Panc1 (cell line): ENCODE data around the gene FAM156A. TPM values are rescaled to one million over a fixed set of nuclear protein-coding genes. Genes with fewer than 3 reads are reported as not detected.

Experiments used
- ATAC-seq: fragments of 200-7000 bp; cut with Tn5 transposase; 2 replicates; pipeline ENCODE4 v1.9.1; 2020; ENCODE audit warnings: mild to moderate bottlenecking, moderate library complexity
- BruUV-seq: library from RNA; stranded (reverse); fragments of 400-500 nt; replicated peaks from 2 replicates; lab custom pipeline; 2021; lab: Mats Ljungman, UMichigan
- CTCF ChIA-PET: fragments of 300-600 bp; sonication (Branson Sonifier 250); formaldehyde crosslinking; loops from one replicate; lab custom pipeline; 2022; ENCODE audit warnings: antibody characterized with exemption; lab: Charles Lee
- POLR2A ChIA-PET: fragments of 300-600 bp; sonication (Branson Sonifier 250); formaldehyde crosslinking; loops from one replicate; lab custom pipeline; 2022; ENCODE audit warnings: antibody characterized with exemption; lab: Charles Lee
- DNase-seq: peaks from one replicate; pipeline ENCODE4 v3.0.0-alpha.2; 2010; ENCODE audit warnings: low read depth, low spot score
- H3K27ac ChIP-seq: 2 replicates; pipeline ENCODE4 v1.5.1; 2011; ENCODE audit warnings: mild to moderate bottlenecking, low read length, inconsistent platforms
- H3K27me3 ChIP-seq: fragments of 200-500 bp; sonication (Bioruptor generic); 2 replicates; pipeline ENCODE4 v1.6.0; 2014; ENCODE audit warnings: low read length, inconsistent platforms; ENCODE audit not compliant: control insufficient read depth, insufficient read depth
- H3K36me3 ChIP-seq: fragments of 200-500 bp; sonication (Bioruptor generic); 2 replicates; pipeline ENCODE4 v1.5.1; 2014; ENCODE audit warnings: inconsistent platforms, mild to moderate bottlenecking, low read length, moderate library complexity; ENCODE audit not compliant: control insufficient read depth, insufficient read depth
- H3K4me1 ChIP-seq: 2 replicates; pipeline ENCODE4 v1.5.1; 2011; ENCODE audit warnings: inconsistent platforms, mild to moderate bottlenecking, low read length, moderate library complexity; ENCODE audit not compliant: control insufficient read depth, insufficient read depth
- H3K4me3 ChIP-seq, 2 experiments: 2 replicates each; pipeline ENCODE4 v1.5.1; 2011 to 2012; ENCODE audit warnings: low read depth in 2 of 2, low read length in 2 of 2, mild to moderate bottlenecking in 2 of 2, inconsistent platforms in 1 of 2, moderate library complexity in 1 of 2
- H3K9me3 ChIP-seq: fragments of 200-500 bp; sonication (Bioruptor generic); 2 replicates; pipeline ENCODE4 v1.5.1; 2014; ENCODE audit warnings: low read depth, mild to moderate bottlenecking, inconsistent platforms, low read length, moderate library complexity; ENCODE audit not compliant: control insufficient read depth, insufficient read depth
- POLR2AphosphoS5 ChIP-seq: IDR thresholded peaks from 2 replicates; pipeline ENCODE4 v1.6.1; 2012; ENCODE audit warnings: mild to moderate bottlenecking, low read depth, low read length, moderate library complexity
- SIN3A ChIP-seq: IDR thresholded peaks from 2 replicates; pipeline ENCODE4 v1.6.1; 2012; ENCODE audit warnings: low read depth, mild to moderate bottlenecking, low read length, moderate library complexity, borderline replicate concordance; ENCODE audit not compliant: insufficient read depth
- TCF7L2 ChIP-seq: IDR thresholded peaks from 2 replicates; pipeline ENCODE4 v1.6.1; 2011; ENCODE audit warnings: mild to moderate bottlenecking, low read depth, low read length, inconsistent platforms
- in situ Hi-C: cut with HindIII; loops from 2 replicates; pipeline ENCODE4 v1.10.0; 2016; ENCODE audit warnings: low sequenced_read_pairs, low pct_unique_long_range_greater_than_20kb
- intact Hi-C: fragments of 100-400 bp; cut with micrococcal nuclease; formaldehyde crosslinking; loops from one replicate; pipeline ENCODE4 v1.10.0; 2022; ENCODE audit not compliant: unreplicated experiment
- total RNA-seq: library from RNA; stranded (reverse); gene quantifications from one replicate; pipeline ENCODE4 v1.2.1, GENCODE V29; 2021; ENCODE audit not compliant: unreplicated experiment
- TF ChIP-seq, protein P1 (sequence below), 2 experiments: IDR thresholded peaks; 2 replicates each; pipeline ENCODE4 v1.6.1; 2011 to 2012; ENCODE audit warnings: low read depth in 2 of 2, control low read depth in 1 of 2, low read length in 1 of 2, mild to moderate bottlenecking in 1 of 2, moderate library complexity in 1 of 2; ENCODE audit not compliant: insufficient read depth in 1 of 2
- TF ChIP-seq, protein P2 (sequence below): fragments of 450-650 bp; IDR thresholded peaks from 2 replicates; pipeline ENCODE4 v1.5.1; 2017; ENCODE audit warnings: mild to moderate bottlenecking

The FAM156A gene
- total RNA-seq, 1 experiment from 2014 or later, result 25.4 TPM

DNA sequence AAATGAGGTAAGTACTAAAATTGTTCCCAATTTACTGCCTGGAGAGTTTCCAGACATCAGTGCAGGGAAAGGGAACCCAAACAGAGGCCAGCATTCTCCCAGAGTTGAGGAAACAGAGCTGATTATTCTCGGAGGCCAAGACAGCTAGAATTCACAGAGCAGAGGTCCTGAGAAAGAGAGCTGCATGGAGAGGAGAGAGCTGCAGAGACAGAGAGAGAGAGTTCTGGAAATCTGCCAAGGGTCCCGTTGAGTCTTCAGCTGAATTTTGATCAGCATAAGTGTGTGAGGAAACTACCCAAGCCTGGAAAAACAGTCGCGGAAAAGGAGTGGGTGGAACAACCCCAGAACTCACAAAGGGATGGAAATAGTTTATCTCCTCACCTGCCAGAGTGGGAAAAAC, 46.5 kb upstream of the FAM156A start:
- POLR2A ChIA-PET, result no interaction called here
- in situ Hi-C loops, result no loop called here

DNA sequence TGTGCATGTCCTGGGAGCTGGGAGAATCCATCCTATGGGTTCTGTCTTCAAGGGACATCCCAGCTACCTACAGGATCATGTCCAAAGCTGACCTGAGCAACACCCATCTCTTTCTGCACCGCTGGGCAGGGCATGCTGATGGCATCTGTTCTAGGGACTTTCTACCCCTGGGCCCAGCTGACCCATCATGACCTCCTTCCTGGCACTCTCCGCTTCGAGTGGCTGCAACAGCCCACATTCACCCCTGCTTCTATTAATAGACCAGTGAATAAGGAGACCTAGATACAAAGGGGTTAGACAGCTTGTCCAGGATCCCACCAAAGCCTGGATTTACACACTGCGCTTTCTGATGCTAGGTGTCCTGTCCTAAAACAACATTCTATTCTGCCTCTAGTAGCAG, 45.7 kb upstream of the FAM156A start:
- BruUV-seq, result no TSS peak
- Histone ChIP-seq H3K4me1 (no peaks in the 10 kb centered on the region), H3K27ac (no peak overlapping the region), H3K4me3 (no peak overlapping the region), H3K9me3 (no peaks in the 10 kb centered on the region), H3K36me3 (no peaks in the 10 kb centered on the region), H3K27me3 (no peaks in the 10 kb centered on the region)
- in situ Hi-C loops, result no loop called here
- ATAC-seq (no peak), DNase-seq (no peak)
- intact Hi-C loops, result no loop called here
- TF ChIP-seq, protein P1, sequence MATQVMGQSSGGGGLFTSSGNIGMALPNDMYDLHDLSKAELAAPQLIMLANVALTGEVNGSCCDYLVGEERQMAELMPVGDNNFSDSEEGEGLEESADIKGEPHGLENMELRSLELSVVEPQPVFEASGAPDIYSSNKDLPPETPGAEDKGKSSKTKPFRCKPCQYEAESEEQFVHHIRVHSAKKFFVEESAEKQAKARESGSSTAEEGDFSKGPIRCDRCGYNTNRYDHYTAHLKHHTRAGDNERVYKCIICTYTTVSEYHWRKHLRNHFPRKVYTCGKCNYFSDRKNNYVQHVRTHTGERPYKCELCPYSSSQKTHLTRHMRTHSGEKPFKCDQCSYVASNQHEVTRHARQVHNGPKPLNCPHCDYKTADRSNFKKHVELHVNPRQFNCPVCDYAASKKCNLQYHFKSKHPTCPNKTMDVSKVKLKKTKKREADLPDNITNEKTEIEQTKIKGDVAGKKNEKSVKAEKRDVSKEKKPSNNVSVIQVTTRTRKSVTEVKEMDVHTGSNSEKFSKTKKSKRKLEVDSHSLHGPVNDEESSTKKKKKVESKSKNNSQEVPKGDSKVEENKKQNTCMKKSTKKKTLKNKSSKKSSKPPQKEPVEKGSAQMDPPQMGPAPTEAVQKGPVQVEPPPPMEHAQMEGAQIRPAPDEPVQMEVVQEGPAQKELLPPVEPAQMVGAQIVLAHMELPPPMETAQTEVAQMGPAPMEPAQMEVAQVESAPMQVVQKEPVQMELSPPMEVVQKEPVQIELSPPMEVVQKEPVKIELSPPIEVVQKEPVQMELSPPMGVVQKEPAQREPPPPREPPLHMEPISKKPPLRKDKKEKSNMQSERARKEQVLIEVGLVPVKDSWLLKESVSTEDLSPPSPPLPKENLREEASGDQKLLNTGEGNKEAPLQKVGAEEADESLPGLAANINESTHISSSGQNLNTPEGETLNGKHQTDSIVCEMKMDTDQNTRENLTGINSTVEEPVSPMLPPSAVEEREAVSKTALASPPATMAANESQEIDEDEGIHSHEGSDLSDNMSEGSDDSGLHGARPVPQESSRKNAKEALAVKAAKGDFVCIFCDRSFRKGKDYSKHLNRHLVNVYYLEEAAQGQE (IDR thresholded peaks at IDR 0.05; ENCODE audit: insufficient read depth in 1 of 2, low read depth in 2 of 2, low read length in 1 of 2), result no peak
- no peak for TF ChIP-seq SIN3A
- TF ChIP-seq POLR2AphosphoS5, result no peak
- no peak for TF ChIP-seq TCF7L2
- TF ChIP-seq, protein P2, sequence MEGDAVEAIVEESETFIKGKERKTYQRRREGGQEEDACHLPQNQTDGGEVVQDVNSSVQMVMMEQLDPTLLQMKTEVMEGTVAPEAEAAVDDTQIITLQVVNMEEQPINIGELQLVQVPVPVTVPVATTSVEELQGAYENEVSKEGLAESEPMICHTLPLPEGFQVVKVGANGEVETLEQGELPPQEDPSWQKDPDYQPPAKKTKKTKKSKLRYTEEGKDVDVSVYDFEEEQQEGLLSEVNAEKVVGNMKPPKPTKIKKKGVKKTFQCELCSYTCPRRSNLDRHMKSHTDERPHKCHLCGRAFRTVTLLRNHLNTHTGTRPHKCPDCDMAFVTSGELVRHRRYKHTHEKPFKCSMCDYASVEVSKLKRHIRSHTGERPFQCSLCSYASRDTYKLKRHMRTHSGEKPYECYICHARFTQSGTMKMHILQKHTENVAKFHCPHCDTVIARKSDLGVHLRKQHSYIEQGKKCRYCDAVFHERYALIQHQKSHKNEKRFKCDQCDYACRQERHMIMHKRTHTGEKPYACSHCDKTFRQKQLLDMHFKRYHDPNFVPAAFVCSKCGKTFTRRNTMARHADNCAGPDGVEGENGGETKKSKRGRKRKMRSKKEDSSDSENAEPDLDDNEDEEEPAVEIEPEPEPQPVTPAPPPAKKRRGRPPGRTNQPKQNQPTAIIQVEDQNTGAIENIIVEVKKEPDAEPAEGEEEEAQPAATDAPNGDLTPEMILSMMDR, result no peak
- ChIA-PET CTCF (no interaction called here), POLR2A (no interaction called here)

More for the DNA sequence above, 46.5 kb upstream of the FAM156A start:
- TF ChIP-seq SIN3A (no peak), TCF7L2 (no peak), POLR2AphosphoS5 (no peak)
- TF ChIP-seq, protein P2, result no peak
- TF ChIP-seq, protein P1 (IDR thresholded peaks at IDR 0.05; ENCODE audit: insufficient read depth in 1 of 2, low read depth in 2 of 2, low read length in 1 of 2), result no peak
- no peak for DNase-seq
- Histone ChIP-seq H3K4me1 (no peaks in the 10 kb centered on the region), H3K27me3 (no peaks in the 10 kb centered on the region), H3K36me3 (no peaks in the 10 kb centered on the region), H3K27ac (no peak overlapping the region), H3K4me3 (no peak overlapping the region), H3K9me3 (no peaks in the 10 kb centered on the region)
- BruUV-seq, result no TSS peak
- ATAC-seq, result no peak
- CTCF ChIA-PET, result no interaction called here
- intact Hi-C loops, result no loop called here
